ENCODE measurements around the gene INPP4A. TPM values are rescaled to one million over a fixed set of nuclear protein-coding genes. Genes with fewer than 3 reads are reported as not detected.

INPP4A gene
- total RNA-seq, 2 experiments from 2014 or later = 29.1 to 33.0 TPM

DNA sequence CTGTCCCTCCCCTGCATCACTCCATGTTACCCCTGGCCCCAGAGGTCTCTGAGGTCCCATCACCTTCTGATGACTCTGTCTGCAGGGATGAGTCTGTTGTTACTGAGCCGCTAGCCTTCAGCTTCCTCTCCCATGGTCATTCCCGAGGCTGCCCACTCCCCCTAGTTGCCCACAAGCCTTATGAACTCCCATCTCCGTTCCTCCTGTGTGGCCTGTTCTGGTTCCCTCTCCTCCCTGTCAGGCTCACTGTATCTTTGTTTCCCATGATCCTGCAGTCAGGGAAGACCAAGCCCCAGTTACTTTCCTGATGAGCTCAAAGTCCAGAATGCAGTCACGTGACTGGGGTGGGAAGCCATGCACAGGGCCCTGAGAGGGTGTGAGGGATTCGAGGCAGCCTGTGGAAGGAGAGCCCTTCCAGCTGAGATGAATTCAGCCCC is 39.5 kb downstream of the INPP4A start:
- intact Hi-C loops (cut with DNase I, micrococcal nuclease) = loop anchor here in 1 of 2 experiments (5.0 kb wide), 2 partner anchors 37 to 67 kb away; no protein-coding TSS in a partner anchor
- POLR2A ChIA-PET = no interaction called here

DNA sequence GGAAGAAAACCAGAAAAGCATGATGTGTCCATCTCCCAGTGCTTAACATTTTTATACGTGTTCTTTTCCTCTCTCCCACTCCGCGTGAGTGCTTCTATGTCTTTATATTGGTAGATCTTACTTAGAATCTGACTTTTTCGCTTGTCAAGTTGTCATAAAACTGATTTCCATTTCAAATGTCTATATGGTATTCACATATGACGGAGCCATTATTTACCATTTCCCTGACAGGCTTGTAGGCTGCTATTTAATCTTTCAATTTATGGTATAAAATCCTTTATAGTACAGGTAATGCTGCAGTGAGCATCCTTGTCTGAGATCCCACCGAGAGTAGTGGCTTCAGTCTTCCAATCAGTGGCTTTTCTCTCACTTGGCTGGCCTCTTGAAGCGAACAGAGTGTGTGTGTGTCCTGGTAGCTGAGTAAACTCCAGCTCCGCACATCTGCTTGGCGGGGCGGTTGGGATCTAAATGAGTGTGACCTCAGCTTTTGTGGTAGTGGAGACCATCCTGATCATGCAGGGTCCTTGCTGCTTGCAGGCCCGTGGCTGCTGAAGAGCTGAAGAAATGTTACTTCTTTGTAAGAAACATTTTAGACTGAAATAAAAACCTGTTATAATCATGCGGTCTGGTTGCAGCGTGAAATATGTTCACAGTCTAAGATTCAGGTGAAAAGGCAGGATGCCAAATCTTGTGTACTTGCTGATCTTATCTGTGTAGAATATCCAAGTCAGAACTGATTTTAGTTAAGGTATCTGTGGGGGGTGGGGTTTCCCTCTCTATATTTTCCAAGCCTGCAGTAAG is 40.2 kb downstream of the INPP4A start:
- no peaks in the 10 kb centered on the region for H3K27me3 Mint-ChIP-seq
- ChIA-PET CTCF (interaction anchor here (0.6 to 1.4 kb wide), 3 partner anchors 13 to 397 kb away, joined by 3 to 5 read pairs (median 3); no protein-coding TSS in a partner anchor), POLR2A (no interaction called here)
- no peaks in the 10 kb centered on the region for H3K9me3 Mint-ChIP-seq (ENCODE audit: low read depth)
- DNase-seq (peak; percentile 60), ATAC-seq (no peak)
- peak overlapping the region; percentile 67 for H3K27ac Mint-ChIP-seq
- no peaks in the 10 kb centered on the region for H3K36me3 Mint-ChIP-seq (ENCODE audit: low read depth)
- peaks cover 96% of the 10 kb centered on the region for H3K4me1 Mint-ChIP-seq
- intact Hi-C loops (cut with DNase I, micrococcal nuclease) = loop anchor here in 1 of 2 experiments (5.0 kb wide), 2 partner anchors 38 to 68 kb away; no protein-coding TSS in a partner anchor
- peak overlapping the region; percentile 9 for H3K4me3 Mint-ChIP-seq

More for the DNA sequence above, 39.5 kb downstream of the INPP4A start:
- Mint-ChIP-seq H3K36me3 (ENCODE audit: low read depth) (no peaks in the 10 kb centered on the region), H3K4me1 (peaks cover 96% of the 10 kb centered on the region), H3K27ac (peak overlapping the region; percentile 70), H3K4me3 (no peak overlapping the region), H3K27me3 (no peaks in the 10 kb centered on the region), H3K9me3 (ENCODE audit: low read depth) (no peaks in the 10 kb centered on the region)
- DNase-seq = no peak
- ATAC-seq = no peak
- CTCF ChIA-PET = no interaction called here

DNA sequence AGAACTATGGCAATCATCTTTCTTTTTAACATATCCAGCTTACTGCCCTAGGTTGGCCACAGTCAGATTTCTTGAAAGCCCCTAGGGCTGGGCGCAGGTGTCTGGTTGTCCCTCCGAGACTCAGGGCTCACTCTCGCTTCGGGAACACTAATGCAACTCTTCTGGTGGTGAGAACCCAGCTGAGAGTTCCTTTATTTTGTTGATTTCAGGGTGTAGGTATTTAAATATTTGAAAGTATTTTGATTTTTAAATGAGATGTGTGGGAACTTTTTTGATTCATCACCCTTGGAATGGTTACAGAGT is 40.7 kb downstream of the INPP4A start:
- Mint-ChIP-seq H3K36me3 (ENCODE audit: low read depth) (no peaks in the 10 kb centered on the region), H3K9me3 (ENCODE audit: low read depth) (no peaks in the 10 kb centered on the region), H3K27me3 (no peaks in the 10 kb centered on the region), H3K4me3 (no peak overlapping the region), H3K4me1 (peaks cover 95% of the 10 kb centered on the region), H3K27ac (peak overlapping the region; percentile 67)
- no peak for DNase-seq
- POLR2A ChIA-PET = no interaction called here
- CTCF ChIA-PET = interaction anchor here (1.4 to 3.7 kb wide), 2 partner anchors 14 to 20 kb away, joined by 5 to 33 read pairs; no protein-coding TSS in a partner anchor
- no peak for ATAC-seq
- intact Hi-C loops (cut with DNase I, micrococcal nuclease) = no loop called here

DNA sequence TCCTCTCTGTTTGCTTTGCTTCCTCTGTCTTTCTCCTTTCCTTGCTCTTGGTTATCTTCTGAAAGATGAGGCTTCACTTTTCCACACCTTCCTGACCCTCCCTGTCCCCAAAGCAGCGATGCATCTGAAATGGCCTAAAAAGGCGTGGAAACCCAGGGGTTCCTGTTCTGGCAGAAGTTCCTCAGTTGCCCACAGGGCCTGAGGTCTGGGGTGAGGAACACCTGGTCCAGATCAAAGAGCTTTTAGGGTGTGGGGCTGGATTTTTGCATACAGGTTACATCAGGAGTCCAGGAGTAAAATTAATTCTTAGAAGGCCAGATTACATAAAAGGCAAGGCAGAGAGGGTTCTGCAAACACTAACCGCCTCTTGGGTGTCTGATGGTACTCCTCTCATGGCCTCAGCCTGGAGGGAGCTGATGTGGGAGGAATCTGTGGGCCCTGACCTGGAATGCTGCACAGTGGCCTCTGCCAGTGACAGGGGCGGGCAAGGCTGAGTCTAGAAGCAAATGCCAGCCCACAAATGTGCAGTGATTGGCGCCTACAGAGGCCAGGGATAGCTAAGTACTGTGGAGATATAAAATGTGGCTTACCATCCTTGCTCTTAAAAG is 41.8 kb downstream of the INPP4A start:
- ATAC-seq = no peak
- H3K36me3 Mint-ChIP-seq (ENCODE audit: low read depth) = no peaks in the 10 kb centered on the region
- no peaks in the 10 kb centered on the region for H3K9me3 Mint-ChIP-seq (ENCODE audit: low read depth)
- no peak for DNase-seq
- H3K27ac Mint-ChIP-seq = peak overlapping the region; percentile 0
- peaks cover 90% of the 10 kb centered on the region for H3K4me1 Mint-ChIP-seq
- H3K27me3 Mint-ChIP-seq = no peaks in the 10 kb centered on the region
- H3K4me3 Mint-ChIP-seq = no peak overlapping the region
- CTCF ChIA-PET = interaction anchor here (0.6 to 3.7 kb wide), 7 partner anchors 11 to 696 kb away, joined by 3 to 33 read pairs (median 9); no protein-coding TSS in a partner anchor
- POLR2A ChIA-PET = interaction anchor here (0.5 kb wide), 1 partner anchor 21 kb away, joined by 3 read pairs; no protein-coding TSS in a partner anchor
- intact Hi-C loops (cut with DNase I, micrococcal nuclease) = no loop called here

DNA sequence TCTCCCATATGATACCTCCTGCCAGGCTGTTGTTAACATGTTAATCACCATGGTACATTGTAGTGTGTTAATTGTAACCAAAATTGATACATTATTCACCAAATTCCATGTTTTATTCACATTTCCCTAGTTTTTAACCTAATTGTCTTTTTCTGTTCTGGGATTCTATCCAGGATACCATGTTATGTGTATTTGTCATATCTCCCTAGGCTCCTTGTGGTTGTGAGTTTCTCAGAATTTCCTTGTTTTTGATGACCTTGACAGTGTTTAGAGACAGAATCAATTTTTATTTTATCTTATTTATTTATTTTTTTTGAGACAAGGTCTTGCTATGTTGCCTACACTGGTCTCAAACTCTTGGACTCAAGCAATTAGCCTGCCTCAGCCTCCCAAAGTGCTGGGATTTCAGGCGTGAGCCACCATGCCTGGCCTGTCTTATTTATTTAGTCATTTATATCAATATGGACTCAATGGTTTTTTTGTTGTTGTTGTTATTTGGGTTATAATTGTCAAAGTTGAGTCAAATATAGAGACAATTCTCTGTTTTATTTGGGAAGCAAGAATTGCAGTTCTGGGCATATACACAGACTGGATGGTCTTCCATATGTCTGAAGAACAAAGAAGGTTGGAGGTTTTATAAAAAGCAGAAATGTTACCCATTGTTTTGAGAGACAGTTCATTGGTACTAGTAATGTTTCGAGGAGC is 42.6 kb downstream of the INPP4A start:
- no peak for DNase-seq
- ATAC-seq = no peak
- Mint-ChIP-seq H3K36me3 (ENCODE audit: low read depth) (peaks cover 3% of the 10 kb centered on the region), H3K27ac (no peak overlapping the region), H3K4me1 (peaks cover 88% of the 10 kb centered on the region), H3K4me3 (no peak overlapping the region), H3K27me3 (no peaks in the 10 kb centered on the region), H3K9me3 (ENCODE audit: low read depth) (no peaks in the 10 kb centered on the region)
- ChIA-PET POLR2A (interaction anchor here (1.0 kb wide), 1 partner anchor 22 kb away, joined by 3 read pairs; no protein-coding TSS in a partner anchor), CTCF (interaction anchor here (0.6 to 3.7 kb wide), 28 partner anchors 8 to 770 kb away, joined by 3 to 33 read pairs (median 4); no protein-coding TSS in a partner anchor)
- intact Hi-C loops (cut with DNase I, micrococcal nuclease) = no loop called here

DNA sequence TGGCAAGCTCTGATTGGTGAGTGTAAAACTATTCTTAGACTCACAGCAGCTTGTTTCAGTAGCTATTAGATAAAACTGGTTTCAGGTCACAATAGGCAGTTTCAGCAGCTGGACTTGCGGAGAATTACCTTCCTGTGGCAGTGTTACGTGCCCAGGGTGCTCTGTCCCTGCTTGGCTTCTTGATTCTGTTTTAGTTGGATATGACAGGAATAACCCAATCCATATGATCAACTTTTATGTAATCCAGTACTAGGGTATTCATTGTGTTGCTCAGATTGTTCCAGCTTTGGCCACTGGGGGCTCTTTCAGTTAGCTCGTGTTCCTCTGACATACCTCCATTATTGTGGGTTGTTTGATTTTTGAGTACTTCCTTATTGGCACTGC is 43.1 kb downstream of the INPP4A start:
- H3K4me3 Mint-ChIP-seq = no peak overlapping the region
- CTCF ChIA-PET = interaction anchor here (0.6 to 3.7 kb wide), 28 partner anchors 8 to 771 kb away, joined by 3 to 33 read pairs (median 4); no protein-coding TSS in a partner anchor
- H3K9me3 Mint-ChIP-seq (ENCODE audit: low read depth) = no peaks in the 10 kb centered on the region
- no peaks in the 10 kb centered on the region for H3K27me3 Mint-ChIP-seq
- POLR2A ChIA-PET = interaction anchor here (1.0 kb wide), 1 partner anchor 23 kb away, joined by 3 read pairs; no protein-coding TSS in a partner anchor
- DNase-seq = peak; percentile 70
- peaks cover 5% of the 10 kb centered on the region for H3K36me3 Mint-ChIP-seq (ENCODE audit: low read depth)
- H3K27ac Mint-ChIP-seq = no peak overlapping the region
- ATAC-seq = peak; percentile 62
- H3K4me1 Mint-ChIP-seq = peaks cover 87% of the 10 kb centered on the region
- intact Hi-C loops (cut with DNase I, micrococcal nuclease) = no loop called here

DNA sequence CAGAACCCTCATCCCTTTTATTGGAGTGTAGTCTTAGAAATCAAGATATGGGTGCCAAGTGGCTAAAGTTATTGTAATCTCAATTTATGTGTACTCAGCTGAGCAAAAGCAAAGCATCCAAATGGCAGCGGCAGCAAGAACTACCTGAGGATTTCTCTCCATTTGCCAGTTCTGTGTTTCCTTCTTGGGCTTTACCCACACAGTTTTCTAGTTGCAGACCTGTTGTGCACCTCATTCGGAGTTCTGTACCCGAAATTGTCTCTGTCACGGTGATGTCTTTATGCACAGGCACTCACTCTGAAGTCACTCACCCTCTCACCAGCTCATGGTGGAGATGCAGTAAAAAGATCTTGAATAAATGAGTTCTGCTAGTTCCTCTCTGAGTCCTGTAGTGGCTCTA is 43.6 kb downstream of the INPP4A start:
- Mint-ChIP-seq H3K27ac (peak overlapping the region; percentile 11), H3K9me3 (ENCODE audit: low read depth) (no peaks in the 10 kb centered on the region), H3K36me3 (ENCODE audit: low read depth) (peaks cover 5% of the 10 kb centered on the region), H3K4me1 (peaks cover 83% of the 10 kb centered on the region), H3K4me3 (no peak overlapping the region), H3K27me3 (no peaks in the 10 kb centered on the region)
- ATAC-seq (no peak), DNase-seq (no peak)
- ChIA-PET CTCF (interaction anchor here (0.7 to 3.7 kb wide), 24 partner anchors 9 to 771 kb away, joined by 3 to 33 read pairs (median 5); no protein-coding TSS in a partner anchor), POLR2A (interaction anchor here (0.6 to 1.0 kb wide), 2 partner anchors 23 to 70 kb away, joined by 3 to 6 read pairs; no protein-coding TSS in a partner anchor)
- intact Hi-C loops (cut with DNase I, micrococcal nuclease) = no loop called here

DNA sequence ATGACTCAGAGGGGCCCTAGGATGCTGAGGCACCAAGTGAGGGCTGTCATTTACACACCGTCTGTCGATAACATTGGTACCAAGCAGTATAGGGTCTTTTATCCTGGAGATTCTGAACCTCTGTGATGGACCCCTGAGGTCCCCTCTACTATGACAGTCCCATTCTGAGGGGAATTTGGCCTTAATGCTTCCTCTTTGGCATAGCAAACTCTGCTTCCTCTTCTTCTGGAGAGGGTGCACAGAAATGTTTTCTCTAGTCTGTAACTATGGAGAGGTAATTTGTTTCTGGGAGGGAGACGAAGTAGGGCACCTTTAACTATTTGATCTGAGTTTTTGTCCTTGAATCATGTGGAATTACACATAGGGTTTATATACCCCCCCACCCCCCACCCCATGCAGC is 44.8 kb downstream of the INPP4A start:
- intact Hi-C loops (cut with DNase I, micrococcal nuclease) = no loop called here
- H3K27me3 Mint-ChIP-seq = no peaks in the 10 kb centered on the region

DNA sequence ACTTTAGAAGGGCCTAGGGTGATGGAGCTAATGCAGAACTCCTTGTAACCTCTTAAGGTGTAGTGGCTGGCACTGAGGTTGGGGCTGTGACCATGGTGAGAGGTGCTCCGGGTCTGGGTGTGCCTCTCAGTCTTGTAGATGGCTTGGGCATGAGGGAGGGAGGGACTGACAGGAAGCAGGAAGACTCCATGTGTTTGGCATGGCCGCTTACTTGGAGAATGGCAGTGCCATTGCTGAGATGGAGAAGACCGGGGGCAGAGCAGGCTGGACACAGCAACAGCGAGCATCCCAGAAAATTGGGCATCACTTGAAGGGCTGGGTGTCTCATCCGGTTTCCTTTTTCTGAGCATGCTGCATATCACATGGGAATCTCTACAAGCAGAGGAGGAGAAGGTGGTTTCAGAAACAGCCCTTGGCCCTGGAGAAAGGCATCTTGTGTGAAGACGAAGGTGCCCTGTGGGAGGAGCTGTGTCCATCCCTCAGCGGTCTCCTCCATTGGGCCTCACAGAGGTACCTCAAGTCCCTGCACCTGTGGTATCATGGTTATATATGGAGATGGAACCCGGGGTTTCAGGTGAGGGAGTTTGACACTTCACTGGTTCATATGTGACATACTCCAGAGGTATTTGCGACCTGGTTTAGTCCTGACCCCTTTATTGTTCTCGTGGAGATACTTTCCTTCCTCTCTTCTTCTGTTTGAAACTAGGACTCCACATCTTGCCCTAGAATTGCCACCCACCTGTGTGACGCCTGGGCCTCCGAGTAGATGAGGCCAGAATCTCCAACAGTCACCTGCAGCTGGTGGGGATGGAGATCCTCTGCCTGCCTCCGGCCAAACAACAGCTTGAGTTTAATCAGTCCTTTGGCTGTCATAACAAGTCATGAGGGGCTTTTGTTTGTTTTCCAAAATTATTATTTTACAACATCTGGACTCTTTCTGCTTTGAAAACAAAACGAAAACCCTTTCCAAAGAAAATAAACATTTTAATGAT is 45.6 kb downstream of the INPP4A start:
- CTCF ChIA-PET = interaction anchor here (0.7 to 1.1 kb wide), 4 partner anchors 8 to 77 kb away, joined by 3 to 4 read pairs (median 3); no protein-coding TSS in a partner anchor
- Mint-ChIP-seq H3K27me3 (no peaks in the 10 kb centered on the region), H3K36me3 (ENCODE audit: low read depth) (peaks cover 5% of the 10 kb centered on the region)

More for the DNA sequence above, 44.8 kb downstream of the INPP4A start:
- Mint-ChIP-seq H3K4me3 (no peak overlapping the region), H3K9me3 (ENCODE audit: low read depth) (no peaks in the 10 kb centered on the region), H3K36me3 (ENCODE audit: low read depth) (peaks cover 5% of the 10 kb centered on the region), H3K27ac (no peak overlapping the region), H3K4me1 (peaks cover 74% of the 10 kb centered on the region)
- ChIA-PET CTCF (interaction anchor here (1.4 to 2.4 kb wide), 4 partner anchors 10 to 18 kb away, joined by 6 to 12 read pairs (median 12); no protein-coding TSS in a partner anchor), POLR2A (interaction anchor here (0.6 kb wide), 1 partner anchor 73 kb away, joined by 5 read pairs; no protein-coding TSS in a partner anchor)
- no peak for DNase-seq
- no peak for ATAC-seq

DNA sequence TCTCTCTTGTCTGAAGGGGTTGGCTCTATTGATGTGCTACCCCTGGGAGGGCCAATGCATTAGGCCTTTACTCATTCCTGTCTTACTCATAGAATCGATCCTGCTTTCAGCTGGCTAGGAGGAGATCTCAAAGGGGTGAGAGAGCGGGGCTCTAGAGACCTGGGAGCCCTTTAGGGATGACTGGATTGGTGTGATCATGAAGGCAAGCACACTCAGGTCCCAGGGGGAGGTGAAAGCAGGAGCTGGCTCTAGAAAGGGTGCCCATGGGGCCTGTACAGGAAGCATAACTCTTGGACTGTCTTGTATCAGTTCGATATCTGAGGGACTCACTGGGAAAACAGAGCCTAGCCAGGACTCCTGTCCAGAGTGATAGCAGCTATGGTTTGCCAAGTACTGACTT is 47.8 kb downstream of the INPP4A start:
- peaks cover 20% of the 10 kb centered on the region for H3K36me3 Mint-ChIP-seq (ENCODE audit: low read depth)
- peaks cover 62% of the 10 kb centered on the region for H3K4me1 Mint-ChIP-seq
- POLR2A ChIA-PET = interaction anchor here (1.3 kb wide), 1 partner anchor 10 kb away, joined by 3 read pairs; no protein-coding TSS in a partner anchor
- intact Hi-C loops (cut with DNase I, micrococcal nuclease) = no loop called here
- peaks cover 7% of the 10 kb centered on the region for H3K9me3 Mint-ChIP-seq (ENCODE audit: low read depth)
- ATAC-seq (peak; percentile 24), DNase-seq (no peak)
- CTCF ChIA-PET = interaction anchor here (1.0 to 4.3 kb wide), 4 partner anchors 12 to 76 kb away, joined by 4 to 23 read pairs (median 5); no protein-coding TSS in a partner anchor
- H3K27ac Mint-ChIP-seq = no peak overlapping the region
- H3K4me3 Mint-ChIP-seq = no peak overlapping the region
- no peaks in the 10 kb centered on the region for H3K27me3 Mint-ChIP-seq

More for the DNA sequence above, 45.6 kb downstream of the INPP4A start:
- POLR2A ChIA-PET = no interaction called here
- Mint-ChIP-seq H3K4me1 (peaks cover 67% of the 10 kb centered on the region), H3K9me3 (ENCODE audit: low read depth) (no peaks in the 10 kb centered on the region), H3K27ac (peak overlapping the region; percentile 28), H3K4me3 (no peak overlapping the region)
- DNase-seq = no peak
- no peak for ATAC-seq
- intact Hi-C loops (cut with DNase I, micrococcal nuclease) = no loop called here

Data from activated CD4-positive, alpha-beta T cell treated with anti-CD3 and anti-CD28 coated beads for 36 hours (primary cell).